IMR-90 (cell line): ENCODE results near the gene TEF. TPM values are rescaled to one million over a fixed set of nuclear protein-coding genes. Genes with fewer than 3 reads are reported as not detected.

Experiments
- ATAC-seq: fragments of 200-7000 bp; cut with Tn5 transposase; 2 replicates; pipeline ENCODE4 v1.9.1; 2020; ENCODE audit warnings: low read depth, mild to moderate bottlenecking, moderate library complexity
- BruUV-seq: library from RNA; stranded (reverse); fragments of 400-500 nt; replicated peaks from 2 replicates; lab custom pipeline; 2021; lab: Mats Ljungman, UMichigan
- CTCF ChIA-PET: fragments of 300-600 bp; formaldehyde crosslinking; extraction: SDS; loops from one replicate; lab custom pipeline; 2021; ENCODE audit warnings: antibody characterized with exemption; lab: Yijun Ruan, JAX
- POLR2A ChIA-PET: fragments of 300-600 bp; sonication (Branson Sonifier 250); formaldehyde crosslinking; loops from one replicate; lab custom pipeline; 2022; ENCODE audit warnings: antibody characterized with exemption; ENCODE audit not compliant: unreplicated experiment; lab: Charles Lee
- DNase-seq: peaks from one replicate; pipeline ENCODE4 v3.0.0; 2013
- H2AFZ ChIP-seq: replicated peaks from 2 replicates; pipeline ENCODE3; 2013; ENCODE audit warnings: low read length, mild to moderate bottlenecking; ENCODE audit not compliant: poor library complexity
- H2AK5ac ChIP-seq: 2 replicates; pipeline ENCODE4 v1.6.1; 2013; ENCODE audit warnings: low read depth, low read length, inconsistent platforms
- H2AK9ac ChIP-seq: replicated peaks from 2 replicates; pipeline ENCODE3; 2013; ENCODE audit warnings: mild to moderate bottlenecking, low read depth, low read length, moderate library complexity; ENCODE audit not compliant: poor library complexity
- H2BK120ac ChIP-seq: 2 replicates; pipeline ENCODE4 v1.6.1; 2013; ENCODE audit warnings: low read depth, low read length, inconsistent platforms
- H2BK15ac ChIP-seq: 3 replicates; pipeline ENCODE4 v1.6.1; 2013; ENCODE audit warnings: low read depth, low read length, inconsistent platforms
- H2BK20ac ChIP-seq: 2 replicates; pipeline ENCODE4 v1.6.1; 2013; ENCODE audit warnings: low read depth, mild to moderate bottlenecking, inconsistent platforms, low read length, moderate library complexity
- H2BK5ac ChIP-seq: 2 replicates; pipeline ENCODE4 v1.6.1; 2013; ENCODE audit warnings: mild to moderate bottlenecking, low read depth, low read length, inconsistent platforms; ENCODE audit not compliant: poor library complexity, severe bottlenecking
- H3K14ac ChIP-seq: replicated peaks from 2 replicates; pipeline ENCODE4 v1.6.1; 2013; ENCODE audit warnings: low read depth, low read length, inconsistent platforms
- H3K18ac ChIP-seq: 2 replicates; pipeline ENCODE4 v1.6.1; 2013; ENCODE audit warnings: low read depth, low read length, control low read depth
- H3K23ac ChIP-seq: 2 replicates; pipeline ENCODE4 v1.6.1; 2013; ENCODE audit warnings: low read depth, low read length, inconsistent platforms
- H3K27ac ChIP-seq: 2 replicates; pipeline ENCODE4 v1.5.1; 2013; ENCODE audit warnings: mild to moderate bottlenecking, control low read depth, low read length; ENCODE audit not compliant: insufficient read depth
- H3K27me3 ChIP-seq: 2 replicates; pipeline ENCODE4 v1.6.1; 2013; ENCODE audit warnings: low read length; ENCODE audit not compliant: control insufficient read depth, insufficient read depth
- H3K36me3 ChIP-seq: 2 replicates; pipeline ENCODE4 v1.6.1; 2013; ENCODE audit warnings: low read length, mixed read lengths; ENCODE audit not compliant: control insufficient read depth, insufficient read depth
- H3K4ac ChIP-seq: 2 replicates; pipeline ENCODE4 v1.6.1; 2013; ENCODE audit warnings: low read depth, low read length, inconsistent platforms
- H3K4me1 ChIP-seq: 2 replicates; pipeline ENCODE4 v1.6.1; 2013; ENCODE audit warnings: low read length, mixed read lengths; ENCODE audit not compliant: control insufficient read depth, insufficient read depth
- H3K4me2 ChIP-seq: 2 replicates; pipeline ENCODE4 v1.6.1; 2013; ENCODE audit warnings: low read depth, mild to moderate bottlenecking, control low read depth, low read length, moderate library complexity
- H3K4me3 ChIP-seq: 2 replicates; pipeline ENCODE4 v1.5.1; 2013; ENCODE audit warnings: low read depth, mild to moderate bottlenecking, control low read depth, low read length, moderate library complexity; ENCODE audit not compliant: insufficient read depth
- H3K56ac ChIP-seq: 2 replicates; pipeline ENCODE4 v1.6.1; 2013; ENCODE audit warnings: low read length, inconsistent platforms; ENCODE audit not compliant: insufficient read depth; ENCODE audit errors: extremely low read depth
- H3K79me1 ChIP-seq, 2 experiments: 2 replicates each; pipeline ENCODE4 v1.6.1; 2013; ENCODE audit warnings: low read length in 2 of 2, inconsistent platforms in 1 of 2, low read depth in 1 of 2
- H3K9ac ChIP-seq: 2 replicates; pipeline ENCODE4 v1.6.1; 2013; ENCODE audit warnings: low read depth, low read length, control low read depth
- H3K9me1 ChIP-seq: 2 replicates; pipeline ENCODE4 v1.6.1; 2013; ENCODE audit warnings: low read length, inconsistent platforms; ENCODE audit not compliant: insufficient read depth
- H3K9me3 ChIP-seq: 2 replicates; pipeline ENCODE4 v1.6.1; 2013; ENCODE audit warnings: low read length; ENCODE audit not compliant: control insufficient read depth, insufficient read depth
- H4K20me1 ChIP-seq: 2 replicates; pipeline ENCODE4 v1.6.1; 2013; ENCODE audit warnings: low read length, inconsistent platforms; ENCODE audit not compliant: insufficient read depth
- H4K5ac ChIP-seq: 2 replicates; pipeline ENCODE4 v1.6.1; 2013; ENCODE audit warnings: mild to moderate bottlenecking, low read depth, low read length, control low read depth
- H4K8ac ChIP-seq, 2 experiments: 2 replicates each; pipeline ENCODE4 v1.6.1; 2013; ENCODE audit warnings: low read depth in 2 of 2, low read length in 2 of 2, control low read depth in 1 of 2, inconsistent platforms in 1 of 2
- H4K91ac ChIP-seq: 2 replicates; pipeline ENCODE4 v1.6.1; 2013; ENCODE audit warnings: low read depth, low read length, inconsistent platforms; ENCODE audit not compliant: insufficient read depth
- BHLHE40 ChIP-seq: fragments of 150-350 bp; IDR thresholded peaks from 2 replicates; pipeline ENCODE4 v1.6.1; 2016; ENCODE audit warnings: mild to moderate bottlenecking, low read depth, low read length
- CHD1 ChIP-seq: IDR thresholded peaks from 2 replicates; pipeline ENCODE4 v1.6.1; 2012; ENCODE audit warnings: low read depth, low read length, improper control_type of control experiment
- FOS ChIP-seq: fragments of 150-350 bp; IDR thresholded peaks from 2 replicates; pipeline ENCODE4 v1.6.1; 2016; ENCODE audit warnings: low read depth, low read length
- MAZ ChIP-seq: IDR thresholded peaks from 2 replicates; pipeline ENCODE4 v1.6.1; 2012; ENCODE audit warnings: low read depth, mild to moderate bottlenecking, low read length, improper control_type of control experiment, moderate library complexity, borderline replicate concordance
- MXI1 ChIP-seq: IDR thresholded peaks from 2 replicates; pipeline ENCODE4 v1.6.1; 2012; ENCODE audit warnings: low read depth, mild to moderate bottlenecking, low read length, moderate library complexity, borderline replicate concordance
- NFE2L2 ChIP-seq: fragments of 150-350 bp; IDR thresholded peaks from 2 replicates; pipeline ENCODE4 v1.6.1; 2016; ENCODE audit warnings: low read depth, mild to moderate bottlenecking, low read length
- POLR2A ChIP-seq: IDR thresholded peaks from 2 replicates; pipeline ENCODE4 v1.6.1; 2012; ENCODE audit warnings: mild to moderate bottlenecking, low read depth, low read length
- RCOR1 ChIP-seq: IDR thresholded peaks from 2 replicates; pipeline ENCODE4 v1.6.1; 2012; ENCODE audit warnings: mild to moderate bottlenecking, low read length, improper control_type of control experiment; ENCODE audit not compliant: insufficient replicate concordance
- RFX5 ChIP-seq: IDR thresholded peaks from 2 replicates; pipeline ENCODE4 v1.8.0; 2012; ENCODE audit warnings: low read depth, mild to moderate bottlenecking, low read length, moderate library complexity
- SMC3 ChIP-seq: fragments of 150-350 bp; IDR thresholded peaks from 2 replicates; pipeline ENCODE4 v1.6.1; 2016; ENCODE audit warnings: low read depth, mild to moderate bottlenecking, antibody characterized with exemption, low read length, moderate library complexity
- WGBS, 2 experiments: methylation state at CpG; one replicate each; pipeline versions ENCODE4 v1.1.5 to v1.1.7; 2013; ENCODE audit warnings: missing lambda C conversion rate in 2 of 2; ENCODE audit not compliant: insufficient read length in 1 of 2; ENCODE audit errors: extremely low coverage in 2 of 2; 5-methylcytosine and 5-hydroxymethylcytosine counted together
- dilution Hi-C: fragments of 300-500 bp; cut with HindIII; formaldehyde crosslinking; loops from one replicate; pipeline ENCODE4 v1.14.3; 2018; ENCODE audit warnings: low sequenced_read_pairs; ENCODE audit not compliant: unreplicated experiment
- in situ Hi-C: fragments of 300-500 bp; cut with MboI; formaldehyde crosslinking; loops from 3 replicates; pipeline ENCODE4 v1.14.3; 2019; ENCODE audit warnings: low sequenced_read_pairs, inconsistent platforms, mixed read lengths
- intact Hi-C: fragments of 100-400 bp; cut with micrococcal nuclease; formaldehyde crosslinking; loops from 2 replicates; pipeline ENCODE4 v1.10.0; 2022
- polyA plus RNA-seq, 3 experiments: library from polyadenylated mRNA; depleted of rRNA; stranded (reverse); fragments of >200 nt; gene quantifications; 2 replicates each; pipeline ENCODE4 v1.2.3, GENCODE V29; 2012; ENCODE audit warnings: low replicate concordance in 1 of 3
- total RNA-seq: library from RNA; depleted of rRNA; stranded (reverse); fragments of >200 nt; gene quantifications from 2 replicates; pipeline ENCODE4 v1.2.3, GENCODE V29; 2012
- TF ChIP-seq, protein P1 (sequence below): fragments of 150-350 bp; IDR thresholded peaks from 2 replicates; pipeline ENCODE4 v1.6.1; 2016; ENCODE audit warnings: low read depth, mild to moderate bottlenecking, low read length, moderate library complexity, borderline replicate concordance
- TF ChIP-seq, protein P2 (sequence below): conservative IDR thresholded peaks from 2 replicates; pipeline ENCODE4 v1.5.1; 2012; ENCODE audit warnings: mild to moderate bottlenecking, low read depth, low read length, improper control_type of control experiment

TEF gene
- total and polyA plus RNA-seq, 2 of the 4 experiments (the other 2 are of a cell fraction) = 5.6 to 11.6 TPM

DNA sequence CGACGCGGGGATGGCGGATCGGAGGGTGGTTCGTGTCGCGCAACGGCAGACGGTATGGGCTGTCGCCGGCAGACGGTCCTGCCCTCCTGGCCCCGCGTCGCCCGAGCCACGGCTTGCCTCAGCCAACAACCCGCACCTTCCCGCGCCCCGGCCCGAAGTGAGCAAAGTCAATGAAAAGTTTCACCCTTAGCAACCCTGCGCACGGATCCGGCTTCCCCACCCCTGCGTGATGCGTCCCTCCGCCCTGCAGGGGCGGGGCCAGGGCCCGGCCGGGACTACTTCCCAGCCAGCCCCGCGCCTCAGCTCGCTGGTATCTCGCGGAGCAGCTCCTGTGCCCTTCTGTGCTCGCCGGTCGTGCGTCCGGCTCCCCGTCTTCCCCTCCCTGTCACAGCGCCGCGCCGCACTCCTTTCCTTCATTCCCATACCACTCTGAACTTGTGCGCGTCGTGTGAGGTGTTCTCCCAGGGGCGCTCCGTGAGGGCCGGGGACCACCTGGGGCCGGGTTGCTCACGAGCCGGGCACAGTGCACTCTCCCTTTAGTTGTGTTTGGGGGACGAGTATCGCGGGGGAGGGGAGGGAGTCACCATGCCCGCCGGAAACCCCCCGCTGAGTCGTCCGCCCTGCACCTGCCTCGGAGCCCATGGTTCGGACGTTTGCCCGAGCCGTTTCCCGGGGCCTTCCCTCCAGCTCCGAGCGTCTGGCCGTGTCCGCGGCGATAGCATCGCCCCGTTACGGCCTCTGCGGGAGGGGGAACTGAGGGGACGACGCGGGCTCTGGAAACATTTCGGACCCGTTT lies 65.1 kb downstream of the TEF start, which contains the start of gene TOB2:
Gene TOB2, minus strand, starts transcription at position 163 of the 796 bp plus-strand sequence. CDS start 9,456 bp downstream, outside the sequence.
- CTCF ChIA-PET = interaction anchor here (1.0 kb wide), 1 partner anchor 44 kb away, joined by 3 read pairs; no protein-coding TSS in a partner anchor
- intact Hi-C loops = loop anchor here (1.0 to 2.0 kb wide), 4 partner anchors 66 to 162 kb away; partner anchors contain the start of gene TEF
- ATAC-seq = peak; percentile 63
- TF ChIP-seq SMC3 (0 out of 2 replicates have a peak, but pooled peaks have one; percentile 5), BHLHE40 (peak; percentile 58; the same call in 1 of the 2 replicates), NFE2L2 (no peak), MXI1 (peak; percentile 87; the same call in 1 of the 2 replicates), FOS (no peak; the same call in 1 of the 2 replicates), RFX5 (0 out of 2 replicates have a peak, but pooled peaks have one; percentile 25), RCOR1 (peak; percentile 10), CHD1 (no peak), MAZ (peak; percentile 99), POLR2A (peak; percentile 99)
- TF ChIP-seq, protein P1, sequence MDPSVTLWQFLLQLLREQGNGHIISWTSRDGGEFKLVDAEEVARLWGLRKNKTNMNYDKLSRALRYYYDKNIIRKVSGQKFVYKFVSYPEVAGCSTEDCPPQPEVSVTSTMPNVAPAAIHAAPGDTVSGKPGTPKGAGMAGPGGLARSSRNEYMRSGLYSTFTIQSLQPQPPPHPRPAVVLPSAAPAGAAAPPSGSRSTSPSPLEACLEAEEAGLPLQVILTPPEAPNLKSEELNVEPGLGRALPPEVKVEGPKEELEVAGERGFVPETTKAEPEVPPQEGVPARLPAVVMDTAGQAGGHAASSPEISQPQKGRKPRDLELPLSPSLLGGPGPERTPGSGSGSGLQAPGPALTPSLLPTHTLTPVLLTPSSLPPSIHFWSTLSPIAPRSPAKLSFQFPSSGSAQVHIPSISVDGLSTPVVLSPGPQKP = no peak
- TF ChIP-seq, protein P2, sequence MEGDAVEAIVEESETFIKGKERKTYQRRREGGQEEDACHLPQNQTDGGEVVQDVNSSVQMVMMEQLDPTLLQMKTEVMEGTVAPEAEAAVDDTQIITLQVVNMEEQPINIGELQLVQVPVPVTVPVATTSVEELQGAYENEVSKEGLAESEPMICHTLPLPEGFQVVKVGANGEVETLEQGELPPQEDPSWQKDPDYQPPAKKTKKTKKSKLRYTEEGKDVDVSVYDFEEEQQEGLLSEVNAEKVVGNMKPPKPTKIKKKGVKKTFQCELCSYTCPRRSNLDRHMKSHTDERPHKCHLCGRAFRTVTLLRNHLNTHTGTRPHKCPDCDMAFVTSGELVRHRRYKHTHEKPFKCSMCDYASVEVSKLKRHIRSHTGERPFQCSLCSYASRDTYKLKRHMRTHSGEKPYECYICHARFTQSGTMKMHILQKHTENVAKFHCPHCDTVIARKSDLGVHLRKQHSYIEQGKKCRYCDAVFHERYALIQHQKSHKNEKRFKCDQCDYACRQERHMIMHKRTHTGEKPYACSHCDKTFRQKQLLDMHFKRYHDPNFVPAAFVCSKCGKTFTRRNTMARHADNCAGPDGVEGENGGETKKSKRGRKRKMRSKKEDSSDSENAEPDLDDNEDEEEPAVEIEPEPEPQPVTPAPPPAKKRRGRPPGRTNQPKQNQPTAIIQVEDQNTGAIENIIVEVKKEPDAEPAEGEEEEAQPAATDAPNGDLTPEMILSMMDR = no peak

More for the DNA sequence above, 65.1 kb downstream of the TEF start, which contains the start of gene TOB2:
- H2AK9ac ChIP-seq = peak within 1 kb of the TSS; percentile 99
- DNase-seq = peak; percentile 95
- H3K27ac ChIP-seq = peak within 1 kb of the TSS; percentile 97
- H3K18ac ChIP-seq = peak within 1 kb of the TSS; percentile 75
- peaks cover 36% of the 10 kb centered on the region for H4K20me1 ChIP-seq
- peak within 1 kb of the TSS; percentile 90 for H4K91ac ChIP-seq
- H3K9me1 ChIP-seq = peaks cover 12% of the 10 kb centered on the region
- H3K4me3 ChIP-seq = peak within 1 kb of the TSS; percentile 97
- peak within 1 kb of the TSS; percentile 90 for H2AFZ ChIP-seq
- H2BK15ac ChIP-seq = peak within 1 kb of the TSS; percentile 25; the same call in 1 of the 3 replicates
- peaks cover 13 to 36% of the 10 kb centered on the region in 2 experiments for H3K79me1 ChIP-seq
- H2AK5ac ChIP-seq = peak within 1 kb of the TSS; percentile 96
- peak within 1 kb of the TSS; percentile 93 for H3K56ac ChIP-seq
- H2BK5ac ChIP-seq = peak within 1 kb of the TSS; percentile 88
- H3K9ac ChIP-seq = peak within 1 kb of the TSS; percentile 93
- in situ Hi-C loops (no loop called here), dilution Hi-C loops (no loop called here)
- no peaks in the 10 kb centered on the region for H3K9me3 ChIP-seq
- H3K4ac ChIP-seq = peak within 1 kb of the TSS; percentile 93
- no TSS peak for BruUV-seq
- no peaks in the 10 kb centered on the region for H3K27me3 ChIP-seq
- H4K8ac ChIP-seq = peak within 1 kb of the TSS; percentile 76 to 78
- H3K36me3 ChIP-seq = peaks cover 5% of the 10 kb centered on the region
- peak within 1 kb of the TSS; percentile 45; the same call in 1 of the 2 replicates for H2BK120ac ChIP-seq
- H3K23ac ChIP-seq = peak within 1 kb of the TSS; percentile 97
- POLR2A ChIA-PET = interaction anchor here (0.6 to 1.4 kb wide), 2 partner anchors 22 to 43 kb away, joined by 3 read pairs; partner anchors contain the start of gene PHF5A
- H3K4me2 ChIP-seq = peak within 1 kb of the TSS; percentile 88
- WGBS, 2 experiments = 1% methylated on average over 32 of the region's 85 CpGs; no CpG with 5 or more reads in 1 of the 2 experiments
- no peak within 1 kb of the TSS; the same call in 1 of the 2 replicates for H2BK20ac ChIP-seq
- H3K14ac ChIP-seq = peak within 1 kb of the TSS; percentile 95
- H4K5ac ChIP-seq = peak within 1 kb of the TSS; percentile 56
- peaks cover 3% of the 10 kb centered on the region for H3K4me1 ChIP-seq
